Nephron (organoid): ENCODE results near the gene POPDC2.

Experiments
- H3K27ac Mint-ChIP-seq, 3 experiments: 2 replicates each; pipeline ENCODE4 v1.8.0; 2020; ENCODE audit warnings: mixed read lengths in 3 of 3, mild to moderate bottlenecking in 2 of 3, moderate library complexity in 1 of 3
- H3K27me3 Mint-ChIP-seq: 2 replicates; pipeline ENCODE4 v1.8.0; 2021; ENCODE audit warnings: low read depth, mild to moderate bottlenecking, moderate library complexity, mixed read lengths
- H3K36me3 Mint-ChIP-seq: 2 replicates; pipeline ENCODE4 v1.8.0; 2020; ENCODE audit warnings: low read depth, mixed read lengths
- H3K4me1 Mint-ChIP-seq: 2 replicates; pipeline ENCODE4 v1.8.0; 2020; ENCODE audit warnings: mixed read lengths
- H3K4me3 Mint-ChIP-seq, 3 experiments: 2 replicates each; pipeline ENCODE4 v1.8.0; 2020; ENCODE audit warnings: mild to moderate bottlenecking in 3 of 3, mixed read lengths in 3 of 3, moderate library complexity in 2 of 3
- H3K9me3 Mint-ChIP-seq: 2 replicates; pipeline ENCODE4 v1.8.0; 2020; ENCODE audit warnings: mixed read lengths
- CTCF ChIP-seq, 3 experiments: fragments of 200-600 bp; sonication (generic); IDR thresholded peaks; one replicate each; pipeline ENCODE4 v1.5.0; 2021; ENCODE audit warnings: antibody characterized with exemption in 3 of 3; ENCODE audit not compliant: unreplicated experiment in 3 of 3

The POPDC2 gene

GRCh38 chr3:119639494-119640350, 20.7 kb downstream of the POPDC2 start:
- TF ChIP-seq CTCF (IDR thresholded peaks at IDR 0.05; ENCODE audit: unreplicated experiment in 3 of 3) = no peak
- H3K4me3 Mint-ChIP-seq = no peak overlapping the region
- no peaks in the 10 kb centered on the region for H3K9me3 Mint-ChIP-seq
- H3K36me3 Mint-ChIP-seq = peaks cover 5% of the 10 kb centered on the region
- H3K27me3 Mint-ChIP-seq = no peaks in the 10 kb centered on the region
- no peak overlapping the region for H3K27ac Mint-ChIP-seq
- H3K4me1 Mint-ChIP-seq = peaks cover 38% of the 10 kb centered on the region

GRCh38 chr3:119637679-119638477, 22.5 kb downstream of the POPDC2 start:
- H3K9me3 Mint-ChIP-seq = no peaks in the 10 kb centered on the region
- H3K27ac Mint-ChIP-seq = peak overlapping the region; percentile 26 to 72 (median 55)
- peaks cover 25% of the 10 kb centered on the region for H3K4me1 Mint-ChIP-seq
- no peak for TF ChIP-seq CTCF (IDR thresholded peaks at IDR 0.05; ENCODE audit: unreplicated experiment in 3 of 3)
- H3K4me3 Mint-ChIP-seq = no peak overlapping the region
- H3K36me3 Mint-ChIP-seq = peaks cover 5% of the 10 kb centered on the region
- H3K27me3 Mint-ChIP-seq = no peaks in the 10 kb centered on the region

DNA sequence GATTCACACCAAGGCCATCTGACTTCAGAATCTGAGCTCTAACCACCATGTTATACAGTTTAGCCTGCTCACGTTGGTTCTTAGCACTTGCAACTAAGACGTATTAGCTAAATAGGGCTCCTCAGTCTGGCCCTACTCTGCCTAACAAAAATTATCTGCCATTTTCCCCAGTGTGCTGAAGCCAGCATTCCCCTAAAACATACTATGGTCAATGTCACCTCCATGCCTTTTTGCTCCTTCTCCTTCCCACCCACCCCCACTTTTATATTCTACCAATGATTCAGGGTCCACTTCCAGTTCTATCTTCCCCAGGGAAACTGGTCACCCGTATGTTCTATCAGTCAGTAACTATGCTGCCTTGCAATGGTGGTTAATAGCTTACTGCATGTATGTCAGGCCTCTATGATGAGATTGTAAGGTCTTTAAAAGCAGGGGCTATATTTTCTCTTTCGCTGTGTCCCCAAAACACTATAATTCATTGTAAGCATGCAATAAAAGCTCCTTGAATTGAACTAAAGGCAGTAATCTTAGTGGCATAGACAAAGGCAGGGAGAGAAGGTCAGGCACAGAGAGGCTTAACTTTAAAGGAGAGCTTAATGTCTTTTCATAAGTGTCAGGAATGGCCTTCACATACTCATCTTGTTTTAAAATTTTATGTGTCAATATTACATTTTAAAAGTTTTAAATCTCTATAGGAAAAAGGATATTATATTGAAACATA, 23.3 kb downstream of the POPDC2 start:
- Mint-ChIP-seq H3K4me3 (no peak overlapping the region), H3K4me1 (peaks cover 18% of the 10 kb centered on the region), H3K27me3 (no peaks in the 10 kb centered on the region), H3K36me3 (peaks cover 5% of the 10 kb centered on the region), H3K27ac (peak overlapping the region; percentile 37 to 55 (median 55)), H3K9me3 (no peaks in the 10 kb centered on the region)
- no peak for TF ChIP-seq CTCF (IDR thresholded peaks at IDR 0.05; ENCODE audit: unreplicated experiment in 3 of 3)

DNA sequence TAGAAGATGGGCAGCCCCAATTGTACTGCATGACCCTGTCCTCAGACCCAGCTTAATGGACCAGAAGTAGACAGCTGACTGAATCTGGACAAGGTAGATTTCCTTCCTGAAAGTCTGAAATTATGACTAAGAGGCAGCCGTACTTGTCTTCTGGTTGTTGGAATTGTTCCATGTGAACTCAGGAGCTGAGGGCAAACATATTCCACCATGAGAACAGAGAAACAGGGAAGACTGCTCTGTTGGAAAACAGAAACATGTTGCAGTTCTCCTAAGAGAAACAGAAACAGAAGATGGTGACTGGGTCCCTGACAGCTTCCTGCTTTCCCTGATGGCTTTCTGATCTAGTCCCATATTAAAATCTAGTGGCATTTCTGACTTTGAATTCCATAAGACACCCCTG, 24.1 kb downstream of the POPDC2 start:
- Mint-ChIP-seq H3K27me3 (no peaks in the 10 kb centered on the region), H3K36me3 (peaks cover 2% of the 10 kb centered on the region), H3K9me3 (no peaks in the 10 kb centered on the region), H3K27ac (peak overlapping the region in 1 of 3 experiments; percentile 55), H3K4me1 (peaks cover 18% of the 10 kb centered on the region), H3K4me3 (no peak overlapping the region)
- no peak for TF ChIP-seq CTCF (IDR thresholded peaks at IDR 0.05; ENCODE audit: unreplicated experiment in 3 of 3)

GRCh38 chr3:119635719-119636118, 24.7 kb downstream of the POPDC2 start:
- Mint-ChIP-seq H3K27me3 (no peaks in the 10 kb centered on the region), H3K9me3 (no peaks in the 10 kb centered on the region), H3K27ac (no peak overlapping the region), H3K4me3 (no peak overlapping the region), H3K4me1 (peaks cover 18% of the 10 kb centered on the region), H3K36me3 (no peaks in the 10 kb centered on the region)
- TF ChIP-seq CTCF (IDR thresholded peaks at IDR 0.05; ENCODE audit: unreplicated experiment in 3 of 3) = no peak
